GM19238 (cell line): ENCODE data around the gene ZNF658.
"Not testable (repeated sequence)": the region's sequence is repeated elsewhere in the genome, so short reads cannot be mapped to it uniquely, and the experiment has no call there.

Experiments
- DNase-seq: peaks from one replicate; pipeline ENCODE4 v3.0.0; 2011; ENCODE audit warnings: low spot score; ENCODE audit not compliant: insufficient read length

The ZNF658 gene

DNA sequence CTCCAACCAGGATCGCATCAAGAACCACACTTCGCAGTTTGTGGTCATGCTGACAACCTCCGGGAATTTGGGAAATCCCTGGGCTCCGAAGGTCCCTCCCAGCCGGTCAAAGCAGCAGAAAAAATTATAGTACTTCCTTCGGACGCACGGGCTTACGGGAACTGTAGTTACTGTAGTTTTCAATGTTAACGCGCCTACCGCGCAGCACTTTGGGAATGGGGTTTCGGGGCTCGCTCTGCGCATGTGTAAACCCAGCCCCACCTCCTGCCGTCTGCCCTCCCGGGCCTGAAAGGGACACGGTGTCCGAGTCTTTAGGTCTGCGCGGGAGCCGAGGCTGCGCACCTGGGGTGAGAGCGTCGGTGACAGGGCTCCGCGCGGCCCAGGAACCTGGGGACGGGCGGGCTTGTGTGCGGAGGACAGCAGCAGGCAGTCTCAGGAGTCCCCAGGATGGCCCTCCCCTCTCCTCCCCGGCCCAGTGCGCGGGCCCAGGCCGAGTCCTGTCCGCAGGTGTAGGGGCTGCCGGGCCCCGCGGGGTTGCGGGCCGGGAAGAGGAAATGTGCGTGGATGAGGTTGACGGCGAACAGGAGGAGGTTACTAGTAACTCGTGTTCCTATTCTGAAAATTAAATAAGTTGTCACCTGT, at the start of gene ZNF658:
Gene ZNF658 (plus strand): TSS at position 236 of the 642 bp plus-strand sequence. CDS start 2,837 bp downstream, outside the sequence.
- DNase-seq: not testable (repeated sequence)

- DNase-seq: not testable (repeated sequence)
These were observed 38.8 kb upstream of the ZNF658 start for GRCh38 chr9:66861732-66862131.

DNA sequence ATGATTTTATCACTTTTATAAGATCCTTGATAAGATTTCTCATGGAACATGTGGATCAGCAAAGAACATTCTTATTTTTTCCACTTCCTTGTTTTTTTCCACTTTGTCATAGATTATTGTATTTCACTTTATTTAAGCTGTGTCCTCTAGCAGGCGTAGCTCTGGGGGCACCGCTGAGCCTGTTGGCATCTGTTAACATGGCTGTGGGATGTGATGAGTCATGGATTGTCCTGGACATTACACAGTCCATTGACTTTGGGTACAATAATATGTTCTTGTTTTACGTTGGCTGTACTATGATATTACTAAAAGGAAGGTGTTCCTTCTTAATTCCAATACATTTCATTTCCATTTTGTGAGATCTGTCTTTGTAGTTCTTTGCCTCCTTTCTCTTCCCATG, 31.9 kb upstream of the ZNF658 start:
- DNase-seq: not testable (repeated sequence)

DNA sequence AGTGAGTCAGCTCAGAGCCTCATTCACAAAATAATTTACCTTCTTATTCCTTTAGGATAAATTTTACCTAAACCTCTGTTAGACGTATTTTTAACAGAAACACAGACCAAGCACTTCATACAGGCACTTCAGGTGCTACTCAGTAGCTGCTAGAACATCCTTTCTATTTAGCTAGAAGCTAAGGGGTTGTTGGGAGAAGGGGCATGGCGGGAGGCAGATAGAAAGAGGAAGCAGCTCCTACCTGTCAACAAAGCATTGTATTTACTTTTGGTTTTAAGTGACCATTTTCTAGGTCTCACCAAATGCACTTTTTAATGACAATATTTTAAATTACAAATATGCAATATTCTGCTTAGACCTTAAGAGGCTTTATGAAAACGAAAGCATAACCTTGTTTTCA, 19.9 kb upstream of the ZNF658 start:
- not testable (repeated sequence) for DNase-seq

GRCh38 chr9:66881847-66882246, 18.7 kb upstream of the ZNF658 start:
- not testable (repeated sequence) for DNase-seq

GRCh38 chr9:66890334-66890733, 10.2 kb upstream of the ZNF658 start:
- DNase-seq: not testable (repeated sequence)

GRCh38 chr9:66901141-66901540, 616 bp downstream of the ZNF658 start:
- DNase-seq: not testable (repeated sequence)

GRCh38 chr9:66909560-66909959, 9.0 kb downstream of the ZNF658 start:
- DNase-seq: not testable (repeated sequence)

DNA sequence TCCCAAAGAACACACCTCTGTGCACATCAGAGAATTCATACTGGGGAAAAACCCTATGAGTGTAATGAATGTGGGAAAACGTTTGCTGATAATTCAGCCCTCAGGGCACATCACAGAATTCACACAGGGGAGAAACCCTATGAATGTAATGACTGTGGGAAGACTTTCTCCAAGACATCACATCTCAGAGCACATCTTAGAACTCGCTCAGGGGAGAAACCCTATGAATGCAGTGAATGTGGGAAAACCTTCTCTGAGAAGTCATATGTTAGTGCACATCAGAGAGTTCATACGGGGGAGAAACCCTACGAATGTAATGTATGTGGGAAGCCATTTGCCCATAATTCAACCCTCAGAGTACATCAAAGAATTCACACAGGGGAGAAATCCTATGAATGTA, 19.5 kb downstream of the ZNF658 start:
- DNase-seq: not testable (repeated sequence)

- DNase-seq: not testable (repeated sequence)
These were observed 35.8 kb downstream of the ZNF658 start for GRCh38 chr9:66936194-66936870.

DNA sequence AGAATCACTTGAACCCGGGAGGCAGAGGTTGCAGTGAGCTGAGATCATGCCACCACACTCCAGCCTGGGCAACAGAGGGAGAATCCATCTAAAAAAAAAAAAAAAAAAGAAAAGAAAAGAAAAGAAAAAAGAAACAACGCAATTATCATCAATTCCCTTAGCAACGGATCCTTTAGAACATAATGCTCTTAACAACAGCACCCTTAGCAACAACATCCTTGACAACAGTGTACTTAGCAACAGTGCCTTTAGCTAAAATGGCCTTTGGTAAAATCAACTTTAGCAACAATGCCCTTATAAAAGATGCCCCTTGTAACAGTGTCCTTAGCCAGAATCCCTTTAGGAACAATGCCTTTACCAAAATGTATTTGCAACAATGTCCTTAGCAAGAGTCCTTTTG, 37.1 kb downstream of the ZNF658 start:
- DNase-seq: not testable (repeated sequence)

DNA sequence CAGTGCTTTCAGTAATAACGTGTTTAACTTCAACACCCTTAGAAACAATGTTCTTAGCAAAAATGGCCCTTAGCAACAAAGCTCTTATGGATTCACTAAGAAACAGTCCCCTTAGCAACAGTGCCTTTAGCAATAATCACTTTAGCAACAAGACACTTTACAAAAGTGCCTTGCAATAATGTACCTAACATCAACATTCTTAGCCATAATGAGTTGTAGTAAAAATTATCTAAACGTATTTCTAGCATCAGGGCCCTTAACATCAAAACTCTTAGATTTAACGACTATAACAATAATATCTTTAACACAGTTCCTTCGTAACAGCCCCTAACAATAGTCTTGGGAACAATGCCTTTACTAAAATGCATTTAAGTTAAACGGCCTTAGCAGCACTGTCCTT, 37.8 kb downstream of the ZNF658 start:
- not testable (repeated sequence) for DNase-seq

DNA sequence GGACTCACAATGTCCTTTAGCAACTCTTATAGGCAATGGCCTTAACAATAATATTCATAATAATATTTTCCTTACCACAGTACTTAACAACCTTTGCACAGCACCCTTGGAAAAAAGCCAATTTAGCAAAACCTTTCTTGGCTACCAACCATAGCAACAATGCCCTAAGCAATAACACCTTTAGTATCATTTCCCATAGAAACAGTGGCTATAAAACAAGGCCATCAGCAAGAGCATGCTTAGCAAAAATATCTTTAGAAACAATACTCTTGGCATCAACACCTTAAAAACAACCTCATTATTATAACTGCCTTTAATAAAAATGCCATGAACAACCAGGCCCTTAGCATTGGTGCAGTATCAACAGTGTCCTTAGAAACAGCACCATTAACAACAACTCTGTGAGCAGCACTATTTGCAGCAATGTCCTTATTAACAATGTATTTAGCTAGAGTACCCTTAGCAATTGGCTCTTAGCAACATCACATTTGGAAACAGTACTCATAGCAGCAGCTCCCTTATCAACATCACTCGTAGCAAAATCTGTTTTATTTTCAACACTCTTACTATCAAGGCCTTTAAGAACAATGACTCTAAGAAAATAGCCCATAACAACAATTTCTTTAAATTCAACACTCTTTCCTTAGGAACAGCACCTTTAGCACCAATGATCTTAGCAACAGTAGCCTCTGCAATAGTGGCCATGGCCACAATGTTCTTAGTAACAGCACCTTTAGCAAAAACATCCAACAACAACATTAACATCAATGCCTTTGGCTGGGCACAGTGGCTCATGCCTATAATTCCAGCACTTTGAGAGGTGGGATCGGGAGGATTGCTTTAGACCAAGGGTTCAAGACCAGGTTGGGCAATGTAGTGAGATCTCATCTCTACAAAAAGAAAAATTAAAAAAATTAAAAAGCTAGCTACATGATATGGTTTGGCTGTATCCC, 39.6 kb downstream of the ZNF658 start:
- DNase-seq: not testable (repeated sequence)

DNA sequence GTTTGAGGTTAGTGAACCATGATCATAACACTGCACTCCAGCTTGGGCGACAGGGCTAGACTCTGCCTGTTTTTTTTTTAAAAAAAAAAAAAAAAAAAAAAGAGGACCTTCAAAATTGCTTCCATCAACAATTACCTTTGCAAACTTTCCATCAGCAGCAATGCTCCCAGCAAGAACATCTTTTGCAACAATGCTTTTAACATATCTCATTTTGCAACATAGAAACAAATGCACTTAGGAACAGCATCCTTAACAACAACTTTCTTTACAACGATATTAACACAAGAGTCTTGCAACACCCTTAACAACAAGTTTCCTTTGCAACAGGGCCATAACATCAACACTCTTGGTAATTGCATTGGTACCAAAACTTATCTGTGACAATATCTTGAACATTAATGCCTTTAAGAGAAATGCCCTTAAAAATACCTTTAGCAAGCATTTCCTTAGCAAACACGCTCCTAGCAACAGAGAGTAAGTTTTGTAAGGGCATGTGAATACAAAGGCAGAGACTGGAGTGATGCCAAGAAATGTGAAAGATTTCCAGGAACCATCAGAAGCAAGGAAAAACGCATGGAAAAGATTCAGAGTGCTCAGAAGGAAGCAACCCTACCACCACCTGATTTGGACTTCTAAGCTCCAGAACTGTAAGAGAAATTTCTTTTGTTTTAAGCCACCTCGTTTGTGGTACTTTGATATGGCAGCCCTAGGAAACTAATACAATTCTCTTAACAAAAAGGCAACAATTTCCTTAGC, 42.1 kb downstream of the ZNF658 start:
- DNase-seq: not testable (repeated sequence)

DNA sequence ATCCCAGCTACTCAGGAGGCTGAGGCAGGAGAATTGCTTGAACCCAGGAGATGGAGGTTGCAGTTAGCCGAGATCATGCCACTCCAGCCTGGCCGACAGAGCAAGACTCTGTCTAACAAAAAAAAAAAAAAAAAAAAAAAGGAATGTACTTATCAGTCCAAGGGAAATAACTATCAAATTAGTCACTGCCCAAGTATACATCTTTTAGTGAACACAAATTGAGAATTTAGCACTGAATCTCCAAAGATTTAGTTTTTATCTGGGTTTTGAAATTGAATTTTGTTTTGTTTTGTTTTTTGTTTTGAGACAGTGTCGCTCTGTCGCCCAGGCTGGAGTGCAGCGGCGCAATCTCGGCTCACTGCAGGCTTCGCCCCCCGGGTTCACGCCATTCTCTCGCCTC, 52.1 kb downstream of the ZNF658 start:
- DNase-seq: not testable (repeated sequence)
